SU-DHL-6 (cell line): ENCODE results near the gene RAD1.

Source experiments
- EZH2phosphoT487 ChIP-seq: fragments of 200-600 bp; sonication (generic), shearing (Covaris generic); conservative IDR thresholded peaks from 2 replicates; pipeline ENCODE4 v1.6.1; 2018; ENCODE audit warnings: mild to moderate bottlenecking, antibody characterized with exemption, low read length, moderate library complexity, mixed read lengths
- TF ChIP-seq, protein P1 (sequence below): fragments of 200-600 bp; sonication (generic); IDR thresholded peaks from one replicate; pipeline ENCODE4 v1.5.1; 2017; ENCODE audit warnings: antibody characterized with exemption, mild to moderate bottlenecking, low read length, moderate library complexity; ENCODE audit not compliant: insufficient read depth, poor library complexity, severe bottlenecking

DNA sequence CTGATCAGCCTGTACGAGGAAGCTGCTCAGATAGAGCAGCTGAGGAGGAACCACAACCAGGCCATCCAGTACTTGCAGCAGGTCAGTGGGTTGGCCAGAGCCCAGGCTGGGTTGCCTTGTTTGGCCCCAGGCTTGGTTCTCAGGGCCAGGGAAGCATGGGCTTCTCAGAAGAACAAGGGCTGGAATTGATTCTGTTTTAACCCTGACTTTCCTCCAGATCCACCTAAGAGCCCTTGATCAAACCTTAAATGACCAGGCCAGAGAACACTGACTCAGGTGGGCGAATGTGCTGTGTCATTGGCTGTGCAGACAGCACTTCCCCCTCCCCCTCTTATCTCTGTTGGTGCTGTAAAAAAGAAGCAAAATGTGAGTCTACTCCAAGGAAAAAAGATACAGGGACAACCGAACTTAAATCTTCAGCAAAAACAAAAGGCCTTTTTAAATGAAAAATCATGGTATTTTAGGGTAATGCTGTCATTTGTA, 48.3 kb downstream of the RAD1 start:
- TF ChIP-seq, protein P1, sequence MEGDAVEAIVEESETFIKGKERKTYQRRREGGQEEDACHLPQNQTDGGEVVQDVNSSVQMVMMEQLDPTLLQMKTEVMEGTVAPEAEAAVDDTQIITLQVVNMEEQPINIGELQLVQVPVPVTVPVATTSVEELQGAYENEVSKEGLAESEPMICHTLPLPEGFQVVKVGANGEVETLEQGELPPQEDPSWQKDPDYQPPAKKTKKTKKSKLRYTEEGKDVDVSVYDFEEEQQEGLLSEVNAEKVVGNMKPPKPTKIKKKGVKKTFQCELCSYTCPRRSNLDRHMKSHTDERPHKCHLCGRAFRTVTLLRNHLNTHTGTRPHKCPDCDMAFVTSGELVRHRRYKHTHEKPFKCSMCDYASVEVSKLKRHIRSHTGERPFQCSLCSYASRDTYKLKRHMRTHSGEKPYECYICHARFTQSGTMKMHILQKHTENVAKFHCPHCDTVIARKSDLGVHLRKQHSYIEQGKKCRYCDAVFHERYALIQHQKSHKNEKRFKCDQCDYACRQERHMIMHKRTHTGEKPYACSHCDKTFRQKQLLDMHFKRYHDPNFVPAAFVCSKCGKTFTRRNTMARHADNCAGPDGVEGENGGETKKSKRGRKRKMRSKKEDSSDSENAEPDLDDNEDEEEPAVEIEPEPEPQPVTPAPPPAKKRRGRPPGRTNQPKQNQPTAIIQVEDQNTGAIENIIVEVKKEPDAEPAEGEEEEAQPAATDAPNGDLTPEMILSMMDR, result no peak
- TF ChIP-seq EZH2phosphoT487, result no peak
